Prostate gland (tissue), 2 donors: ENCODE results near the gene ANKRD18A. TPM values are rescaled to one million over a fixed set of nuclear protein-coding genes. Genes with fewer than 3 reads are reported as not detected.

Experiments used
- DNase-seq: peaks from one replicate; pipeline ENCODE4 v3.0.0-alpha.2; 2019; ENCODE audit warnings: low spot score
- H3K27ac ChIP-seq, 2 donors: fragments of 200-600 bp; sonication (generic); 2 replicates each; pipeline ENCODE4 v1.5.1; 2017 to 2019
- H3K27me3 ChIP-seq: fragments of 200-600 bp; sonication (generic); replicated peaks from 2 replicates; pipeline ENCODE4 v1.5.1; 2019; ENCODE audit not compliant: insufficient read depth
- H3K36me3 ChIP-seq, 2 donors: fragments of 200-600 bp; sonication (generic); 1 replicate in 1 of 2; 2 replicates in 1 of 2; pipeline versions ENCODE4 v1.5.1 to v1.8.1; 2017 to 2019
- H3K4me1 ChIP-seq: fragments of 200-600 bp; sonication (generic); replicated peaks from 2 replicates; pipeline ENCODE4 v1.5.1; 2019
- H3K4me3 ChIP-seq, 2 donors: fragments of 200-600 bp; sonication (generic); 2 replicates each; pipeline ENCODE4 v1.5.1; 2017 to 2019
- H3K9me3 ChIP-seq: fragments of 200-600 bp; sonication (generic); 2 replicates; pipeline ENCODE4 v1.5.1; 2017
- POLR2A ChIP-seq: fragments of 450-650 bp; IDR thresholded peaks from one replicate; pipeline ENCODE4 v1.6.1; 2016; ENCODE audit warnings: antibody characterized with exemption, mild to moderate bottlenecking
- POLR2AphosphoS5 ChIP-seq: sonication (generic); formaldehyde crosslinking; IDR thresholded peaks from one replicate; pipeline ENCODE4 v1.6.1; 2017; ENCODE audit warnings: antibody characterized with exemption
- WGBS: methylation state at CpG from one replicate; pipeline ENCODE4 v1.1.5; 2018; 5-methylcytosine and 5-hydroxymethylcytosine counted together
- intact Hi-C: fragments of 100-400 bp; cut with DNase I; formaldehyde crosslinking; loops from one replicate; pipeline ENCODE4 v1.14.2; 2022
- total RNA-seq, 2 donors: library from RNA; depleted of rRNA; stranded (reverse); fragments of >200 nt; gene quantifications; one replicate each; pipeline ENCODE4 v1.1.0, GENCODE V29; 2016
- TF ChIP-seq, protein P1 (sequence below), 4 experiments: fragments of 200-600 bp in 2 of 4; fragments of 450-650 bp in 2 of 4; sonication (generic) in 2 of 4; IDR thresholded peaks; 1 replicate in 3 of 4; 2 replicates in 1 of 4; pipeline ENCODE4 v1.5.1; 2016 to 2019; ENCODE audit warnings: antibody characterized with exemption in 4 of 4, mild to moderate bottlenecking in 2 of 4, moderate library complexity in 2 of 4

The ANKRD18A gene
- total RNA-seq, 2 donors from 2014 or later, result 13.9 to 33.7 TPM

DNA sequence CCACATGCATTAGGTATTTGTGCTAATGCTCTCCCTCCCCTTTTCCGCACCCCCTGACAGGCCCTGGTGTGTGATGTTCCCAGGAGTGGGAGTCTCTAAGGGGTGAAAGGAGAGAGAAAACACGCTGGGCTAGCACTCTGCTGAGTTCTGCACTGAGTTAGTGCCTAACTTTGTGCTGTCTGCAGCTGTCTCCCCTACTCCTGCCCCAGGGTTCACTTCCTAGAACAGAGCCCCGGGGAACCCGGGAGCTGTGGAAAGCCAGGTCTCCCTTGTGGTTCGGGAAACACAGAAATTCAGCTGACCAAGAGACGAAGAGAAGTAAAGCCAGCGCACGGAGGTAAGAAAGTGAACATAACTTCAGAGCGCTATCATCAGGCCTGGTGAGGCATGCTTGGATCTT, 20.7 kb upstream of the ANKRD18A start:
- H3K27ac ChIP-seq, result no peak overlapping the region
- no peaks in the 10 kb centered on the region for H3K4me1 ChIP-seq
- no peak for TF ChIP-seq POLR2AphosphoS5
- no peak overlapping the region for H3K4me3 ChIP-seq
- H3K36me3 ChIP-seq, result no peaks in the 10 kb centered on the region
- intact Hi-C loops, result no loop called here
- H3K27me3 ChIP-seq, result no peaks in the 10 kb centered on the region
- DNase-seq, result no peak
- H3K9me3 ChIP-seq, result no peaks in the 10 kb centered on the region
- WGBS, result 92% methylated on average over 9 of the region's 9 CpGs

GRCh38 chr9:38639577-38639940, 19.2 kb upstream of the ANKRD18A start:
- intact Hi-C loops, result no loop called here
- H3K9me3 ChIP-seq, result no peaks in the 10 kb centered on the region

GRCh38 chr9:38638881-38639576, 18.6 kb upstream of the ANKRD18A start:
- Histone ChIP-seq H3K4me1 (no peaks in the 10 kb centered on the region), H3K27me3 (no peaks in the 10 kb centered on the region), H3K9me3 (no peaks in the 10 kb centered on the region), H3K4me3 (no peak overlapping the region), H3K27ac (no peak overlapping the region), H3K36me3 (no peaks in the 10 kb centered on the region)
- TF ChIP-seq, protein P1, sequence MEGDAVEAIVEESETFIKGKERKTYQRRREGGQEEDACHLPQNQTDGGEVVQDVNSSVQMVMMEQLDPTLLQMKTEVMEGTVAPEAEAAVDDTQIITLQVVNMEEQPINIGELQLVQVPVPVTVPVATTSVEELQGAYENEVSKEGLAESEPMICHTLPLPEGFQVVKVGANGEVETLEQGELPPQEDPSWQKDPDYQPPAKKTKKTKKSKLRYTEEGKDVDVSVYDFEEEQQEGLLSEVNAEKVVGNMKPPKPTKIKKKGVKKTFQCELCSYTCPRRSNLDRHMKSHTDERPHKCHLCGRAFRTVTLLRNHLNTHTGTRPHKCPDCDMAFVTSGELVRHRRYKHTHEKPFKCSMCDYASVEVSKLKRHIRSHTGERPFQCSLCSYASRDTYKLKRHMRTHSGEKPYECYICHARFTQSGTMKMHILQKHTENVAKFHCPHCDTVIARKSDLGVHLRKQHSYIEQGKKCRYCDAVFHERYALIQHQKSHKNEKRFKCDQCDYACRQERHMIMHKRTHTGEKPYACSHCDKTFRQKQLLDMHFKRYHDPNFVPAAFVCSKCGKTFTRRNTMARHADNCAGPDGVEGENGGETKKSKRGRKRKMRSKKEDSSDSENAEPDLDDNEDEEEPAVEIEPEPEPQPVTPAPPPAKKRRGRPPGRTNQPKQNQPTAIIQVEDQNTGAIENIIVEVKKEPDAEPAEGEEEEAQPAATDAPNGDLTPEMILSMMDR (IDR thresholded peaks at IDR 0.05), result no peak
- no peak for TF ChIP-seq POLR2AphosphoS5
- no peak for TF ChIP-seq POLR2A
- intact Hi-C loops, result no loop called here
- no peak for DNase-seq
- 88% methylated on average over 6 of the region's 6 CpGs for WGBS

More at GRCh38 chr9:38639577-38639940, 19.2 kb upstream of the ANKRD18A start:
- 92% methylated on average over 6 of the region's 6 CpGs for WGBS
- Histone ChIP-seq H3K27me3 (no peaks in the 10 kb centered on the region), H3K4me3 (no peak overlapping the region), H3K27ac (no peak overlapping the region), H3K36me3 (no peaks in the 10 kb centered on the region), H3K4me1 (no peaks in the 10 kb centered on the region)
- no peak for DNase-seq
- TF ChIP-seq, protein P1 (IDR thresholded peaks at IDR 0.05), result no peak
- TF ChIP-seq POLR2AphosphoS5, result no peak
- TF ChIP-seq POLR2A, result no peak

DNA sequence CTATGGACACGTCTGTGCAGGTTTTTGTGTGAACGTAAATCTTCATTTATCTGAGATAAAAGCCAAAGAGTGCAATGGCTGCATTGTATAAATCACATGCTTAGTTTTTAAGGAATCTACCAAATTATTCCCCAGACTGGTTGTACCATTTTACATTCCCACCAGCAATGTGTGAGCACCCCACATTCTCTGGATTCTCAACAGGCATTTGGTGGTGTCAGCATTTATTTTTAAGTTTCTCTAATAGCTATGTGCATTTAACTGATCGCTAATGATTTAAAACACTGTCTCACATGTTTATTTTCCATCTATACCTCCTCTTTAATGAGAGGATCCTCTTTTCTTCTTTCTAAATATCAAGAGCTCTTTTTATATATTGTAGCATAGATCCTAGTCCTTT, 13.9 kb upstream of the ANKRD18A start:
- intact Hi-C loops, result no loop called here
- H3K27ac ChIP-seq, result no peak overlapping the region
- 46% methylated on average over 3 of the region's 3 CpGs for WGBS
- TF ChIP-seq, protein P1 (IDR thresholded peaks at IDR 0.05), result no peak
- H3K9me3 ChIP-seq, result no peaks in the 10 kb centered on the region
- H3K36me3 ChIP-seq, result no peaks in the 10 kb centered on the region
- DNase-seq, result no peak
- H3K4me1 ChIP-seq, result peaks cover 3% of the 10 kb centered on the region
- no peak overlapping the region for H3K4me3 ChIP-seq
- H3K27me3 ChIP-seq, result no peaks in the 10 kb centered on the region

DNA sequence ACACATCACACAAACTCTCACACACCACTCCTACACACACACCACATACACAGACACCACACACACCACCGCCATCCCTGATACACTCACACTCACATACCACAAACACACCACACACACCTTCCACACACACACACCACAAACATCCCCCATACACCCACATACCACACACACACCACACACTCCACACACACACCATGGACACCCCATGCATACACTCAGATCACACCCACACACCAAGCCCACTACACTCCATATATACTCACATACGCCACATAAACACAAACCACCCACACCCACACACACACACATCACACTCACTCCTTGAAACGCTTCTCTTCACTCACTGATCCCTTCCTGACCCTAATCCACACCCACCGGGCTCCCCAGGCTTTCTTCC, 9.1 kb upstream of the ANKRD18A start:
- intact Hi-C loops, result no loop called here
- 86% methylated on average over 4 of the region's 4 CpGs for WGBS
- TF ChIP-seq, protein P1 (IDR thresholded peaks at IDR 0.05), result no peak
- TF ChIP-seq POLR2A (no peak), POLR2AphosphoS5 (no peak)
- Histone ChIP-seq H3K27me3 (no peaks in the 10 kb centered on the region), H3K27ac (no peak overlapping the region), H3K4me1 (peaks cover 3% of the 10 kb centered on the region), H3K36me3 (no peaks in the 10 kb centered on the region), H3K9me3 (no peaks in the 10 kb centered on the region), H3K4me3 (no peak overlapping the region)
- DNase-seq, result no peak
